Parathyroid adenoma (tissue), 2 donors: ENCODE results near the gene FBLN2.

ENCODE experiments used
- H2AFZ ChIP-seq: fragments of 300-600 bp; sonication (generic); one replicate; pipeline ENCODE4 v1.7.0; 2017; ENCODE audit warnings: antibody characterized with exemption, mild to moderate bottlenecking
- H3K27ac ChIP-seq: fragments of 300-600 bp; sonication (generic); one replicate; pipeline ENCODE4 v1.7.0; 2017
- H3K27me3 ChIP-seq: fragments of 300-600 bp; sonication (generic); one replicate; pipeline ENCODE4 v1.7.0; 2017; ENCODE audit warnings: low read length; ENCODE audit not compliant: control insufficient read depth, insufficient read depth
- H3K36me3 ChIP-seq: fragments of 300-600 bp; sonication (generic); one replicate; pipeline ENCODE4 v1.7.0; 2017; ENCODE audit warnings: low read length; ENCODE audit not compliant: control insufficient read depth, insufficient read depth
- H3K4me1 ChIP-seq: fragments of 300-600 bp; sonication (generic); one replicate; pipeline ENCODE4 v1.7.0; 2017; ENCODE audit warnings: control low read depth
- H3K4me2 ChIP-seq: fragments of 300-600 bp; sonication (generic); one replicate; pipeline ENCODE4 v1.7.0; 2017; ENCODE audit warnings: low read length
- H3K4me3 ChIP-seq: fragments of 300-600 bp; sonication (generic); one replicate; pipeline ENCODE4 v1.7.0; 2017; ENCODE audit warnings: low read depth, low read length
- H3K79me2 ChIP-seq: fragments of 300-600 bp; sonication (generic); one replicate; pipeline ENCODE4 v1.7.0; 2017; ENCODE audit warnings: control low read depth
- H3K9ac ChIP-seq: fragments of 300-600 bp; sonication (generic); one replicate; pipeline ENCODE4 v1.7.0; 2017; ENCODE audit warnings: mild to moderate bottlenecking
- H3K9me3 ChIP-seq: fragments of 300-600 bp; sonication (generic); one replicate; pipeline ENCODE4 v1.7.0; 2017; ENCODE audit warnings: low read length; ENCODE audit not compliant: control insufficient read depth
- CTCF ChIP-seq: fragments of 300-600 bp; sonication (generic); IDR thresholded peaks from one replicate; pipeline ENCODE4 v1.7.0; 2017; ENCODE audit warnings: antibody characterized with exemption, mild to moderate bottlenecking
- donor health status: primary hyperparathyroidism.

Gene FBLN2

DNA sequence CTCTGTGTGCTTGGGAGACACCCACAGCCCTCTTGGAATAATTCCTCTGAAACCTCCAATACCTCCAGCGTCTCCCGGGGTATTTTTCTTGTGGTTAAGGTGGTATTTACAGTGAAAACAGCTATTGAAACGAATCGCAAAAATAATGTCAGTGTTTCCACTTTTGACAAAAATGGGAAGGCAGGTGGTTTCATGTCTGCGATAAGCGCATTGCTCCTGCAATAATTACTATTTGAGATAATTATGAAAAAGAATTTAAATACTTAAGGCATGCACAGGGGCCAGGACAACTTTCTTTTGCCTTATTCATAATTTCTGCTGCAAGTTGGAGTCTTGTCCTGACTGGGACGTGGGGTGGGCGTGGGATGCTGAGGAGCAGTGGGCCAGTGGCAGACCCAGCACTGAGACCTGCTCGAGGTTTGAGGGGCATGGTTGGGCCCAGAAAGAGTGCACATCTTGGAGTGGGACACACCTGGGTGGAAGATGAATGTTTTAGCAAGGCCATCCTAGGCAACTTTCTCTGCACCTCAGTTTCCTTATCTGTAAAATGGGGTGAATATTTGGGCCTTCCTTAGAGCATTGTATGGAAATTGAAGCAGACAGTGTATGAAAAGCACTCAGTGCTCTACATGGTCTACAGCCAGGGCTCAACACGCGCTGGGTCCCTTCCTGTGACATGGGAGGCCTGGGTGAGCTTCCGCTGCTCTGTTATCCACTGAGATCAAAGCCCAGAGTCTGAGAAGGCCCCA lies 110.5 kb downstream of the FBLN2 start:
- no peak overlapping the region for H3K4me2 ChIP-seq
- no peaks in the 10 kb centered on the region for H3K79me2 ChIP-seq
- H3K9ac ChIP-seq: no peak overlapping the region
- H3K36me3 ChIP-seq: no peaks in the 10 kb centered on the region
- no peak overlapping the region for H2AFZ ChIP-seq
- H3K4me3 ChIP-seq: no peak overlapping the region
- no peaks in the 10 kb centered on the region for H3K4me1 ChIP-seq
- H3K9me3 ChIP-seq: no peaks in the 10 kb centered on the region
- TF ChIP-seq CTCF: no peak
- H3K27ac ChIP-seq: no peak overlapping the region
- H3K27me3 ChIP-seq: no peaks in the 10 kb centered on the region

GRCh38 chr3:13660042-13660874 lies 111.3 kb downstream of the FBLN2 start:
- Histone ChIP-seq H3K27ac (no peak overlapping the region), H3K4me1 (no peaks in the 10 kb centered on the region), H3K9ac (no peak overlapping the region), H3K27me3 (no peaks in the 10 kb centered on the region), H3K9me3 (no peaks in the 10 kb centered on the region), H2AFZ (no peak overlapping the region), H3K79me2 (no peaks in the 10 kb centered on the region), H3K4me2 (no peak overlapping the region), H3K36me3 (no peaks in the 10 kb centered on the region), H3K4me3 (no peak overlapping the region)
- TF ChIP-seq CTCF: no peak

- Histone ChIP-seq H3K4me1 (no peaks in the 10 kb centered on the region), H3K9me3 (no peaks in the 10 kb centered on the region), H3K4me3 (no peak overlapping the region), H3K79me2 (no peaks in the 10 kb centered on the region), H3K36me3 (no peaks in the 10 kb centered on the region), H3K27me3 (no peaks in the 10 kb centered on the region), H2AFZ (no peak overlapping the region), H3K27ac (no peak overlapping the region), H3K9ac (no peak overlapping the region), H3K4me2 (no peak overlapping the region)
- no peak for TF ChIP-seq CTCF
These were observed 112.2 kb downstream of the FBLN2 start for GRCh38 chr3:13661121-13661520.

GRCh38 chr3:13662238-13662847 lies 113.4 kb downstream of the FBLN2 start:
- Histone ChIP-seq H2AFZ (no peak overlapping the region), H3K79me2 (no peaks in the 10 kb centered on the region), H3K4me3 (no peak overlapping the region), H3K4me2 (no peak overlapping the region), H3K9me3 (no peaks in the 10 kb centered on the region), H3K36me3 (no peaks in the 10 kb centered on the region), H3K4me1 (no peaks in the 10 kb centered on the region), H3K27ac (no peak overlapping the region), H3K27me3 (no peaks in the 10 kb centered on the region), H3K9ac (no peak overlapping the region)
- TF ChIP-seq CTCF: no peak
